CD1c-positive myeloid dendritic cell (primary cell): ENCODE measurements around the gene GIGYF1.
A peak's percentile ranks its signal among the peaks of the same experiment; 100 is the strongest.
"Not testable (repeated sequence)": the region's sequence is repeated elsewhere in the genome, so short reads cannot be mapped to it uniquely, and the experiment has no call there.

ENCODE experiments used
- DNase-seq: peaks from one replicate; pipeline ENCODE4 v3.0.0-alpha.2; 2016; ENCODE audit errors: extremely low spot score

GIGYF1 gene

DNA sequence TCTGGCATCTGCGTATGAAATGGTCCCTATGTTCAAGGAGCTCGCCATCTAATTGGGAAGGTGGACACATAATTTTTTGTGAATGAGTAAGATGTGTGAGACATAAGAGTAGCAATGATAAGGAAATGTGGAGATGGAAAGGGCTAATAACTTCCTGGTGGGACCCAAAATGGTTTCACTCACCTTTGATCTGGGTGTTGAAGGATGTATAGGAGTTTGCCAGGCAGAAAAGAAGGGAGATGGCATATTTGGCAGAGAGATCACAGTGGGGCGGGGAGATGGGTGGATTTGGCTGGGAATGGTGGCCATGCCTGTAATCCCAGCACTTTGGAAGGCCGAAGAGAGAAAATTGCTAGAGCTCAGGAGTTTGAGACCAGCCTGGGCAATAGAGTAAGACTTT lies 16.4 kb upstream of the GIGYF1 start:
- no peak for DNase-seq

GRCh38 chr7:100708395-100708794 lies 14.3 kb upstream of the GIGYF1 start:
- DNase-seq: no peak

GRCh38 chr7:100706672-100707311 lies 12.7 kb upstream of the GIGYF1 start:
- DNase-seq: no peak

GRCh38 chr7:100705753-100706671 lies 12.0 kb upstream of the GIGYF1 start, which contains the start of gene POP7:
TSS of gene POP7 (plus strand) at chr7:100706121. CDS start at chr7:100706831, 710 bp downstream.
- DNase-seq: peak; percentile 99

- DNase-seq: peak; percentile 80
Observed at GRCh38 chr7:100705320-100705752, 11.3 kb upstream of the GIGYF1 start.

DNA sequence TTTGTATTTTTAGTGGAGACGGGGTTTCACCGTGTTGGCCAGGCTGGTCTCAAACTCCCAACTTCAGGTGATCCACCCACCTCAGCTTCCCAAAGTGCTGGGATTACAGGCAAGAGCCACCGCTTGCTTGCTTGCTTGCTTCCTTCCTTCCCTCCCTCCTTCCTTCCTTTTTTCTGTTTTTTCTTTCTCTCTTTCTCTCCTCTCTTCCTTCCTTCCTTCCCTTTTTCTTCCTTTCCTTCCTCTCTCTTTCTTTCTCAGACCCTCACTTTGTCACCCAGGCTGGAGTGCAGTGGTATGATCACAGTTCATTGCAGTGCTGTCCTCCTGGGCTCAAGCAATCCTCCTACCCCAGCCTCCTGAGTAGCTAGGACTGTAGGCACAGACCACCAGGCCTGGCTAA lies 7.0 kb upstream of the GIGYF1 start:
- not testable (repeated sequence) for DNase-seq

DNA sequence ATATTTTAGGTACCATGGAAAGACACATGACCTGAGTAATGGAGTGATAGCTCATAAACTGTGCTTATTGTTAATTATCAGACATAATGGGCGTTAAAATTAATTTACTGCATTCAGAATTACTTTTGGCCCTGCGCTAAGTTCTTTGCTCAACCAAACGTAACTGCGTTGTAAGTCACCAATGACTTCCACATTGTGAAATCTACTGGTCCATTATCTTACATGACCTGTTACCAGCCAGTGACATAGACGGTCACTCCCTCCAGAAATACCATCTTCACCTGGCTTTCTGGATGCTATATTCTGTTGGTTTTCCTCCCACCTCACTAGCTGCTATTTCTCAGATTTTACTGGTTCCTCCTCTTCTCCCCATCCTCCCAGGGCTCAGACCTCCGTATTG lies 5.0 kb upstream of the GIGYF1 start:
- no peak for DNase-seq

DNA sequence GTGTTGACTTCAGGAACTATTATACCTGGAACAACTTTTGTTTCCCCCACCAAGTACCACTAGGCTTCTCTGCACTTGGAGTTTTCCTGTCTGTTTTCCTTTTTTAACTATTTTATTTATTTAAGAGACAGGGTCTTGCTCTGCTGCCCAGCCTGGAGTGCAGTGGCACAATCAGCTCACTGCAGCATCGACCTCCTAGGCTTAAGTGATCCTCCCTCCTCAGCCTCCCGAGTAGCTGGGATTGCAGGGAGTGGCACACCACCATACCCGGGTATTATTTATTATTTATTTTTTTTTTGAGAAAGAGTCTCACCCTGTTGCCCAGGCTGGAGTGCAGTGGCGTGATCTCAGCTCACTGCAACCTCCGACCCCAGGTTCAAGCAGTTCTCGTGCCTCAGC lies 2.1 kb upstream of the GIGYF1 start:
- no peak for DNase-seq

GRCh38 chr7:100693312-100694097 lies 545 bp downstream of the GIGYF1 start:
- DNase-seq: peak; percentile 10

GRCh38 chr7:100692578-100692961 lies 1.5 kb downstream of the GIGYF1 start:
- no peak for DNase-seq

- peak; percentile 86 for DNase-seq
Observed at GRCh38 chr7:100691676-100692577, 2.1 kb downstream of the GIGYF1 start.

DNA sequence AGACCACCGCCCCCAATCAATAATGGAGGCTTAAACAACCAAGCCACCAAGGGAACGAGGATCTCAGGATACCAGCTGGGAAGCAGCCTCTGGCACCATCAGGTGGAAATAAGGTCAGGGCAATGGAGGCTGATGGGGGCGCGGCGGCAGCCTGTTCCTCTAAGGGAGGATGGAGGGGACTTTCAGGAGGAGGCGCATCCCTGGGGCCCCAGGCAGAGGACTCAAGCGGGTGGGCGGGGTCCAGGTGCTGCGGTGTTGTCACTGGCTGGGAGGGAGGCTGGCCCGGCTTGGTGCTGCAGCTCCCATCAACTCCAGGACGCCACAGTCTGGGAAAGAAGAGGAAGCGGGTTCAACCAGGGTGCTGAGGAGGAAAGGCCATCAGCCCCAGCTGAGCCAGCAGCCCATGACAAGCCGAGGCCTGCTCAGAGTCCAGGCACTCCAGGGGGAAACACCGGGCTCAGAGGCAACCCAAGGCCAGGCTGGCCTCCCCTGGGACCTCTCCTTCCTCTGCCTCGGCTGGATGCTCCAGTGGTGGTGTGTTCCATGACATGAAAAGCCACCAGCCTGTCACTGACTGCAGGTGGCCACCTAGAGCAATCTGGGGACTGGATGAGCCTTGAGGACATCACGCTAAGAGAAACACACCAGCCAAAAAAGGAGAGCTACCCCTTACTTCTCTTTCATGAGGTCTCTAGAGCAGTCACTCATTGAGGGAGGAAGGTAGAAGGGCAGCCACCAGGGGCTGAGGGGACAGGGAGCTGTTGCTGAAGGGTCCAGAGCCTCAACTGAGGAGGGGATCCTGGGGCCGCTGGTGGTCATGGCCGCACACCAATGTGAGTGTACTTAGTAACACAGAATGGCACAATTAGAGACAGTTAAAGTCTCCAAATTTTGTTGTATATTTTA lies 4.6 kb downstream of the GIGYF1 start:
- no peak for DNase-seq

GRCh38 chr7:100688326-100688860 lies 5.7 kb downstream of the GIGYF1 start:
- DNase-seq: no peak

GRCh38 chr7:100687751-100688300 lies 6.2 kb downstream of the GIGYF1 start:
- peak; percentile 15 for DNase-seq

- no peak for DNase-seq
Observed at GRCh38 chr7:100687261-100687660, 6.8 kb downstream of the GIGYF1 start.

DNA sequence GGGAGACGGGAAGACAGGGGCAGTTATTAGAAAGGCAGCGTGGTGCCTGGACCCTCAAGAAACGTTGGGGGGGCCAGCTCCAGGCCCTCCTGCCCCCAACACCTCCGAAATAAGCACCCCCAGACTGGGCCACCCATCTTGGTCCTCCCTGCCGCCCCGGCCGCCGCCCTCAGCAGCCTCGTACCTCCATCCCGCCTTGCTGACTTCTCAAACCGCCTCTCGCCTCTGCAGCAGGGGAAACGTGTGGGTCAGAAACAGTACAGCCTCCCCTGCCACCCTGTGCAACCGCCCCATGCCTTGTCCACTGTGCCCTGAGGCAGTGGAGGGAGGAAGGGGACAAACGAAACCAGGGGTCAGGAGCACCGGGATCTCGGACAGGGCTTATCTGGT lies 7.2 kb downstream of the GIGYF1 start:
- DNase-seq: no peak

GRCh38 chr7:100686201-100686821 lies 7.7 kb downstream of the GIGYF1 start:
- no peak for DNase-seq

DNA sequence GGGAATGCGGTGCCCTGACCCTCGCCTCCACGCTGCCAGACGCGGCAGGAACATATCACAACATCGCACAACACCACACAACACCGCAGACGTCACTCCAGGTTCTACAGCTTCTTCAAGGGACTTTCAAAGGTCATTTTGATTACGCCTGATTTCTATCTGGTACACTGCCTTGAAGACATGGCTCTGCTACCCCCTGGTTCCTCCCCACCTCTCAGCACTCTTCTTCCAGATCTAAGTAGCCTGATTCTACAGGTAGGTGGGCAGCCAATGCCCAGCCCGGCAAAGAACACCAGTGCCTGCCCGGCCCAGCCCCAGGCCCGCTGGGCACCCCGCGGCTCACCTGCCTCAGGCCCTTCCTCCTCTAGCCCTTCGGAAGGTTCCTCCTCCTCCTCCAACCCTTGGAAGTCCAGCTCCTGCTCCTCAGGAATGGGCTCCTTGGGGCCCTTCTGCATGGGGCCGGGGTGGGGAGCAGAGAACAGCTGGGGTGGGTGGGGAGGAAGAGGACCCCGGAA lies 8.4 kb downstream of the GIGYF1 start:
- DNase-seq: no peak
